Measurements from ENCODE around the gene FBF1.

GRCh38 chr17:75914643-75915267 lies 26.1 kb downstream of the FBF1 start:
- TF ChIP-seq POLR2A (IDR thresholded peaks at IDR 0.05) (no peak), CTCF (IDR thresholded peaks at IDR 0.05) (no peak)
